GM04503 (cell line): Measurements from ENCODE around the gene CHRNA10.
"Not testable (repeated sequence)": the region's sequence is repeated elsewhere in the genome, so short reads cannot be mapped to it uniquely, and the experiment has no call there.

Experiments
- DNase-seq: peaks from one replicate; pipeline ENCODE4 v3.0.0-alpha.2; 2012; ENCODE audit warnings: low read depth

The CHRNA10 gene

GRCh38 chr11:3665336-3666022, 5.7 kb downstream of the CHRNA10 start:
- no peak for DNase-seq

DNA sequence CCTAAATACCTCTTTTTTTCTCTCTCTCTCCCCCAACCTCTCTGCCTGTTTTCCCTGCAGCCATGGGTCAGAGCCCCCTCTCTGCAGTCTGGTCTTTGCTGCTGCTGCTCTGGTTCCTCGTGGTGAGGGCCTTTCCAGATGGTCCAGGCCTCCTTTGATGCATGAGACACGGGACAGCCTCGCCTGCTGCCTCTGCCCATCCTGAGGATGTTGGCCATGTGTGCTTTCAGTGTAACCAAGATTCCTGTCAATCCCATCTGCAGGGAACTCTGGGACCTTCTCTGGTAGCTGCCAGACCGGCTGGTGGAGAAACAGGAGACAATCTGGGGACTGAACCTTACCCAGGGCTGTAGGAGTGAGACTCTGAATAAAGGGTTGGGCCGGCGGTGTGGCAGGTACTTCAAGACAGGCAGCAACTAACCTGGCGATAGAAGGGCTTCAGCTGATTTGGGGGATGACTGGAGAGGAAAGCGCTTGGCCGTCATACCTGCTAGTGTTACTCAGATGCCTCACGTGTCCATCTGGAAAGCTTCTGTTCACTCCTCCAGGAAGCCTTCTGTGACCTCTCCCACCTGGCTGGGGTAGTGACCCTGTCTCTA, 7.1 kb downstream of the CHRNA10 start:
- DNase-seq = no peak

- DNase-seq = no peak
Observed at GRCh38 chr11:3662856-3663255, 8.3 kb downstream of the CHRNA10 start.

DNA sequence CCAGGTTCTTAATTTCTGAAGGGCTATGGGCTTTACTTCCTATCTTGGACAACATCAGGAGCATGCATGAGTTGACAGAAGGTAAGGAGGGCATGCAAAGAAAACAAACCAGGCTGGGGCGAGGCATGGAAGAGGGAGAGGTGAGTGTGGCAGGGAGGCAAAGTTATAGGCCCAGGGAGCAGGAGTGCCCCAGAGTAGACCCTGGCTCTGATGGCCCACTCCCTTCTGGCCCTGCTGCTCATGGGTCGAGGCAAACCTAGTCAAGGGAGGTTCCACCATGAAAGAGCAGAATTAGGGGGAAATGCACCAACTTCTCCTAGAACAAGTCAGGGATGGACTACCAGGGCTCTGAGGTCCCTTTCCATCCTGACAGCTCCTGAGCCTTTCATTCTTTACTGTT, 10.2 kb downstream of the CHRNA10 start:
- no peak for DNase-seq

DNA sequence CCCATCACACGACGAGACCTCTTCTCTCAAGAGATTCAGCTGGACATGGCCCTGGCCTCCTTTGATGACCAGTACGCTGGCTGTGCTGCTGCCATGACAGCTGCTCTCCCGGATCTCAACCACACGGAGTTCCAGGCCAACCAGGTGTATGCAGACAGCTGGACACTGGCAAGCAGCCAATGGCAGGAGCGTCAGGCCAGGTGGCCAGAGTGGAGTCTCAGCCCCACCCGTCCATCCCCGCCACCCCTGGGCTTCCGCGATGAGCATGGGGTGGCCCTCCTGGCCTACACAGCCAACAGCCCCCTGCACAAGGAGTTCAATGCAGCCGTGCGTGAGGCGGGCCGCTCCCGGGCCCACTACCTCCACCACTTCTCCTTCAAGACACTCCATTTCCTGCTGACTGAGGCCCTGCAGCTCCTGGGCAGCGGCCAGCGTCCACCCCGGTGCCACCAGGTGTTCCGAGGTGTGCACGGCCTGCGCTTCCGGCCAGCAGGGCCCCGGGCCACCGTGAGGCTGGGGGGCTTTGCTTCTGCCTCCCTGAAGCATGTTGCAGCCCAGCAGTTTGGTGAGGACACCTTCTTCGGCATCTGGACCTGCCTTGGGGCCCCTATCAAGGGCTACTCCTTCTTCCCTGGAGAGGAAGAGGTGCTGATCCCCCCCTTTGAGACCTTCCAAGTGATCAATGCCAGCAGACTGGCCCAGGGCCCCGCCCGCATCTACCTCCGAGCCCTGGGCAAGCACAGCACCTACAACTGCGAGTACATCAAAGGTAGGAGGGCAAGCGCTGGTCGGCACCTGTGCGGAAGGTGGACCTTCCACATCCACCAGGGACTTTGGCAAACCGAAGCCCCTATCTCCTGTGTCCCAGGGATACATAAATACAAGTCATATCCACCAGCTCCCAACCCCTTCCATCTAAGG, 11.3 kb downstream of the CHRNA10 start:
- no peak for DNase-seq

GRCh38 chr11:3658252-3658651, 12.9 kb downstream of the CHRNA10 start:
- DNase-seq = no peak

- not testable (repeated sequence) for DNase-seq
Observed at GRCh38 chr11:3657331-3657730, 13.9 kb downstream of the CHRNA10 start.

- no peak for DNase-seq
Observed at GRCh38 chr11:3655547-3655946, 15.6 kb downstream of the CHRNA10 start.

DNA sequence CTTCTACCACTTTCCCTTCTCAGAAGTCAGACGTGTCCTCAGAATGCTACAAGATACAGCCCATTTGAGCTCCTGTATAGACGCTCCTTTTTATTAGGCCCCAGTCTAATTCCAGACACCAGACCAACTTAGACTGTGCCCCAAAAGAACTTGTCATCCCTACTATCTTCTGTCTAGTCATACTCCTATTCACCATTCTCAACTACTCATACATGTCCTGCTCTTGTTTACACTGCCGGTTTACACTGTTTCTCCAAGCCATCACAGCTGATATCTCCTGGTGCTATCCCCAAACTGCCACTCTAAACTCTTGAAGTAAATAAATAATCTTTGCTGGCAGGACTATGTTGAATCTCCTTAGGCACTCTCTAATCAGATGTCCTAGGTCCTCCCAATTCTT, 18.7 kb downstream of the CHRNA10 start:
- not testable (repeated sequence) for DNase-seq

DNA sequence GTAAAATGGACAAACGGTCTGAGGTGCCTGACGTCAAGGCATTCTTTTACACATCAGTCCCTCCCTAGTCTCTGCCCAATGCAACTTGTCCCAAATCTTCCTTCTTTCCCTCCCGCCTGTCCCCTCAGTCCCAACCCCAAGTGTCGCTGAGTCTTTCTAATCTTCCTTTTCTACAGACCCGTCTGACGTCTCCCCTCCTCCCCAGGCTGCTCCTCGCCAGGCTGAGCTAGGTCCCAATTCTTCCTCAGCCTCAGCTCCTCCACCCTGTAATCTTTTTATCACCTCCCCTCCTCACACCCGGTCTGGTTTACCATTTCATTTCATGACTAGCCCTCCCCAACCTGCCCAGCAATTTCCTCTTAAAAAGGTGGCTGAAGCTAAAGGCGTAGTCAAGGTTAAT, 21.8 kb downstream of the CHRNA10 start:
- not testable (repeated sequence) for DNase-seq

DNA sequence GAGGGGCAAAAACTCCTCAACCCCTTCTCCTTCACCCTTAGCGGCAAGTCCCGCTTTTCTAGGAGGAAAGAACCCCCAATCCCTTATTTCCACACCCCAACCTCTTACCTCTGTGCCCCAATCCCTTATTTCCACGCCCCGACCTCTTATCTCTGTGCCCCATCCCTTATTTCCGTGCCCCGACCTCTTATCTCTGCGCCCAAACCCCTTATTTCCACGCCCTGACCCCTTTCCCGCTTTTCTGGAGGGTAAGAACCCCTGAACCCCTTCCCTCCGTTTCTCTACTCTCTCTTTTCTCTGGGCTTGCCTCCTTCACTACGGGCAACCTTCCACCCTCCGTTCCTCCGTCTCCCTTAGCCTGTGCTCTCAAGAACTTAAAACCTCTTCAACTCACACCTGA, 22.3 kb downstream of the CHRNA10 start:
- not testable (repeated sequence) for DNase-seq

DNA sequence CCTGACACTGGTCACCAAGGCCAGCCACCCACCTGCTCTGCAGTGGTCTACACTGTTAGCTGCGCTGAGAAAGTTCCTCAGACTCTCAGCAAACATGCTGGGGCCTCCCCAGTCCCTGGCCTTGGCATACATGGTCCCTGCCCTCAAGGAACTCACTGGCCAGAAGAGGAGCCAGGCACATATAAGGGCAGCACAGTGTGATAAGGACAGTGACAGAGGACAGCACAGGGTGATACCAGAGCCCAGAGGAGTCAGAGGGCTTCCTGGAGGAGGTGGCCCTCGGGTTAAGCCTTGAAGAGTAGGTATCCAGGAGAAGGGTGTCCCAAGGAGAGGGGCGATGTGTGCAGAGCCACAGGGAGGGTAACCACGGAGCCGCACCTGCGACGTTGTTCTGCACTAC, 25.6 kb downstream of the CHRNA10 start:
- DNase-seq = no peak

DNA sequence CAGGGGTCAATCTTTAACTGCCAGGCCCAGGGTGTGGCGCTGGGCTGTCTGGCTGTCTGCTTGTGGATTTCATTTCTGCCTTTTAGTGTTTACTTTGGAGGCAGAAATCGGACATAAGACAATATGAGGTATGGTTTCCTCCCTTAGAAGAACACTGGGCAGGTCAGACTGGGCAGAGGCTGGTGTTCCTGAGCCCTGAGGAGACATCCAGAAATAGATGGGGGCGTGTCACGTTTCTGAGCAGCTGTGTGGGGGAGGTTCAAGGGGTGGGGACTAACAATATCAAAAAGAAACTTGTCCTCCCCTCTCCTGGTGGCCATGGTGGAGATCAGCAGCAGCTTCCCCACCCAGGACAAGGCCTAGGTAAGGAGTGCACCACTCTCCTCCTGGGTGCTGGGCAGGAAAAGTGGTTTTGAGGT, 26.4 kb downstream of the CHRNA10 start, which contains the start of gene ART1:
ART1 (plus strand) TSS at position 312 of the 419 bp plus-strand sequence. CDS start 14,086 bp downstream, outside the sequence.
- no peak for DNase-seq

GRCh38 chr11:3643102-3643546, 28.1 kb downstream of the CHRNA10 start:
- DNase-seq = not testable (repeated sequence)

DNA sequence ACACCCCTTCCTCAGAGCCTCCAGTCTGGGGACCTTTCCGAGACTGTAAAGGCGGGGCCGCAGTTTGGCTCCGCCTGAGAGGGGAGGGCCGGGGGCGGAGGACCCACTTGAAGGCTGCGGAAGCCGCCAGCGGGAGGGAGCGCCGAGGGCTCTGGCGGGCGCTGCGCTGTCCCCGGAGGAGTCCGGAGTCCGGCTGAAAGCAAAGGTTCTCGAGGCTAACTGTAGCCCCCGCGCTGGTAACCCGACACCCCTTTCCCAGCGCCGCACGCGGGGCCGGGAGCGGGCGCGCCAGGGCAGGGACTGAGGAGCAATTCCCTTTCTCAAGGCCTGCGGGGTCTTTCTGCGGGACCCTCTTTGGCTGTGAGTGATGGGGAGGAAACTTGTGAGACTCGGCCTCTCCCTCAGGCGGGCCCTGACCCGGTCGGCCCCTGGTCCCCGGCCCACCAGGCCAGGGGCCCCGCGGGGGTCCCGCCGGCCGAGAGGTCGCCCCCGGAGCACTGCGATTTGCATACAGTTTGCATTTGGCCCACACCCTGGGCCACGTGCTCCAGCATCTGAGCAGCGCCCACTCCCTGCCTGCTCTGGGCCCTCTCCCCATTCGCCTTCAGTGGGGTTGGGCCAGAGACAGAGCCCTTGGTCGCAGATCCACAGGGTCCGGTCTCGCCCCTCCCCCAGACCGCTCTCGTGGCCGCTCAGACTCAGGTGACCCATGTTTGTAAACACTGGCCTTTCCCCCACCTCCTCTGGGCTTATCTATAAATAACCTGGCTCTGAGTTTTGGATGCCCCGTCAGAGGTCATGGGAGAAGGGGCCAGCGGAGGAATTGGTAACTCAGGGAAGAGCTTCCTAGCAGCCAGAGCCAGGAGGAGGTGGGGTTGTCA, 28.9 kb downstream of the CHRNA10 start:
- DNase-seq = no peak

DNA sequence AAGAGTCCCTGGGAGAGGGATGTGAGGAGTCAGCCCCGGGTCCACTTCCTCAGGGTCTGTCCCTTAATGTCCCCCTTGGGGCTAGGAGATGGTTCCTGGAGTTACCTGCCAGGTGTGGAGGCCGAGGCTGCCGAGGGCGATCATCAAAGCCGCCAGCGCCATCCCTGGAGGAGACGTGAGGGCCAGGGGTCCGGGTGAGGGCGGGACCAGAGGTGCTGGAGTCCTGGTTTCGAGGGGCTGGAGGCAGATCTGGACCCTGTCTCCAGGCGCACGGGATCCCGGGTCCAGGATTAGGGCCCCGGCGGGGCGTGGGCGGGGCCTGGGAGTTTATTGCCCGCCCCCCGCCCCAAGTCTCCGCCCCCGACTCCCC, 29.5 kb downstream of the CHRNA10 start, which contains the start of gene ART5:
ART5 (minus strand) TSS at position 292 of the 370 bp plus-strand sequence; CDS start at position 162, 130 bp downstream.
- DNase-seq = no peak

GRCh38 chr11:3641191-3641590, 30.0 kb downstream of the CHRNA10 start:
- DNase-seq = no peak

GRCh38 chr11:3639841-3640240, 31.3 kb downstream of the CHRNA10 start:
- DNase-seq = no peak

DNA sequence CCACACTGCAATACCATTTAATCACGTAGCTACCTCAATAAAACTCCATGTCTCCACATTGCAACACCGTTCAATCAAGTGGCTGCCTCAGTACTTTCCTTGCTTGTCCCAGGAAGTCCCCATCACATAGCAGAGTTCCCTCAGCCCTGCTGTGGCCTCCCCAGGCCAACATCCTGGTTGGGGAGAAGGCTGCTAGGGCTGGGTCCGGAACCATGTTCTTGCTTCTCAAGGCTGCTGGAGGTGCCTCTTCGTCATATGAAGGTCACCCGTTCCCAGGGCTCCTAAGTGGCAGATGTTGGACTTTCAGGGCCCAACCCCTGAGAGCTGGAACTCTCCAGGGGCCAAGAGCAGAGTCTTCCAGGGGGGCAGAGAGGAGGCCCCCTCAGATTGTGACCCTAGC, 32.7 kb downstream of the CHRNA10 start:
- DNase-seq = no peak

GRCh38 chr11:3637201-3637600, 34.0 kb downstream of the CHRNA10 start:
- DNase-seq = no peak

DNA sequence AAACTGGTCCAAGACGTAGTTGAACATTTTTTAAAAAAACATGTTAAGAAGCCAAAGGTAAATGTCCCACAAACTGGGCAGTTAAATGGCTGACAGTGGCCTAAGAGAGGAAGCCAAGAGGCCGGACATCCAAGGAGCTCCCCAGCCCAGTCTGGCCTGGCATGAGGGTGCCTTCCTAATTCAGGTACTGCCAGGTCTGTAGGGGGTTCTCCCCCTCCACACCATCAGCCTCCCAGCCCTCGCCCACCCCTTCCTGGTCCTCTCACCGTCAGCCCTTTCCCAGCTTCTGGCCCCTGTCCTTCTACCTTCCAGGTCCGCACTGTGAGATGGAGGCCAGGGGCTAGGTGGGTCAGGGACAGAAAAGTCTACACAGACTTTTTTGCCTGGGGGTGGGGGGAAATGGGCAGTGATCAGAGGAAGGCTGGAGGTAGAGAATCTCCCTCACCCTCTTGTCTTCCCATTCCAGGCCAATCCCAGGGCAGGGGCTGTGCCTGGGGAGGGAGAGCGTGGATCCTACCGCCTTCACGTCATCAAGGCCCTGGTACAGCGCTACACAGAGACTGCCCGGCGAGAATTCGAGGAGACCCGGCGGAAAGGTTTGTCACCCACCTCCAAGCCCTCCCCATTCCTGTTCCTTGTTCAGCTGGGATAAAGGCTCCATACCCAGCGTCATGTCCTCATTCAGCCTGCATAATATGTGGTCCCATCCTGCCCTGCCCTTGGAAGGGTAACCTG, 35.4 kb downstream of the CHRNA10 start:
- DNase-seq = no peak
